ENCODE measurements around the gene DDX3X.
A peak's percentile ranks its signal among the peaks of the same experiment; 100 is the strongest.
"Not testable (repeated sequence)": the region's sequence is repeated elsewhere in the genome, so short reads cannot be mapped to it uniquely, and the experiment has no call there.

DDX3X gene
- long read RNA-seq, donor 1, full-length matches to known transcripts, result 28 of 43 reads
- long read RNA-seq, donor 1, partial matches to known transcripts, result 15 of 43 reads
- long read RNA-seq, donor 1, other reads (novel, unspliced or antisense), result 0 of 43 reads
- long read RNA-seq, donor 2, full-length matches to known transcripts, result 10 of 10 reads
- long read RNA-seq, donor 2, partial matches to known transcripts, result 0 of 10 reads
- long read RNA-seq, donor 2, other reads (novel, unspliced or antisense), result 0 of 10 reads
- long read RNA-seq, donor 3, full-length matches to known transcripts, result 14 of 14 reads
- long read RNA-seq, donor 3, partial matches to known transcripts, result 0 of 14 reads
- long read RNA-seq, donor 3, other reads (novel, unspliced or antisense), result 0 of 14 reads
- long read RNA-seq, donor 4, full-length matches to known transcripts, result 19 of 126 reads
- long read RNA-seq, donor 4, partial matches to known transcripts, result 107 of 126 reads
- long read RNA-seq, donor 4, other reads (novel, unspliced or antisense), result 0 of 126 reads
- long read RNA-seq, donor 5, full-length matches to known transcripts, result 23 of 23 reads
- long read RNA-seq, donor 5, partial matches to known transcripts, result 0 of 23 reads
- long read RNA-seq, donor 5, other reads (novel, unspliced or antisense), result 0 of 23 reads
- long read RNA-seq, donor 6, full-length matches to known transcripts, result 18 of 131 reads
- long read RNA-seq, donor 6, partial matches to known transcripts, result 113 of 131 reads
- long read RNA-seq, donor 6, other reads (novel, unspliced or antisense), result 0 of 131 reads
- long read RNA-seq, donor 7, full-length matches to known transcripts, result 25 of 48 reads
- long read RNA-seq, donor 7, partial matches to known transcripts, result 23 of 48 reads
- long read RNA-seq, donor 7, other reads (novel, unspliced or antisense), result 0 of 48 reads
- long read RNA-seq, donor 8, full-length matches to known transcripts, result 21 of 26 reads
- long read RNA-seq, donor 8, partial matches to known transcripts, result 5 of 26 reads
- long read RNA-seq, donor 8, other reads (novel, unspliced or antisense), result 0 of 26 reads

GRCh38 chrX:41333744-41334362 lies at the start of gene DDX3X:
TSS of gene DDX3X (plus strand) at chrX:41334162. CDS start at chrX:41334253, 91 bp downstream.
- peak; percentile 91 for DNase-seq

DNA sequence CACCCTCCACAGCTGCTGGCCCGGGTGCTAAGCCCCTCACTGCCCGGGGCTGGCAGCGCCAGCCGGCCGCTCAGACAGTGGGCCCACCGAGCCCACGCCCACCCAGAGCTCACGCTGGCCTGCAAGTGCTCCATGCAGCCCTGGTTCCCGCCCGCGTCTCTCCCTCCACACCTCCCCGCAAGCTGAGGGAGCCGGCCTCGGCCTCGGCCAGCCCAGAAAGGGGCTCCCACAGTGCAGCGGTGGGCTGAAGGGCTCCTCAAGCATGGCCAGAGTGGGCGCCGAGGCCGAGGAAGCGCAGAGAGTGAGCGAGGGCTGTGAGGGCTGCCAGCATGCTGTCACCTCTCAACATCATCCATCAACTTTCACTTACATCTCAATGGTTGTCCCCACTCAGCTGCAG lies 48.0 kb upstream of the DDX3X start:
- DNase-seq, result not testable (repeated sequence)

GRCh38 chrX:41288641-41289040 lies 45.3 kb upstream of the DDX3X start:
- peak; percentile 15 for DNase-seq

DNA sequence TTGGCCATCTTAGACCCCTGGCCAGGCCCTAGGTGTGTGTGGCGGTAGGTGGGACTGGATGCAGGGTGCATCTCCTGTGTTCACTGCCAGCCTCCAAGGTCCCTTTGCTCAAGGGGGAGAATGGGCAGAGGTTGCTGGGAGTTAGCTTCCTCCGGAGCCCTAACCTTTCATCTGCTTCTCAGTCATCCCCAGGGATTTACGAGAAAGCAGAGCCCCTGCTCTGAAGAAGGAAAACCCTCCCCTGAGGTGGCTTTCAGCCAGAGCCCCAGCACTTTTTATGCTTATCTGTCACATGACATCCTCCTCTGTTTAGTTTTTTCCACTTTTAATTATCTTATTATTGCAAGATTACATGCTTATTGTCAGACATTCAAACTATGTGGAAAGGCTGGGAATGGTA lies 44.9 kb upstream of the DDX3X start:
- DNase-seq, result no peak

GRCh38 chrX:41291309-41291708 lies 42.7 kb upstream of the DDX3X start:
- DNase-seq, result no peak

GRCh38 chrX:41293269-41293668 lies 40.7 kb upstream of the DDX3X start:
- DNase-seq, result no peak

GRCh38 chrX:41300758-41301437 lies 33.1 kb upstream of the DDX3X start:
- DNase-seq, result no peak

DNA sequence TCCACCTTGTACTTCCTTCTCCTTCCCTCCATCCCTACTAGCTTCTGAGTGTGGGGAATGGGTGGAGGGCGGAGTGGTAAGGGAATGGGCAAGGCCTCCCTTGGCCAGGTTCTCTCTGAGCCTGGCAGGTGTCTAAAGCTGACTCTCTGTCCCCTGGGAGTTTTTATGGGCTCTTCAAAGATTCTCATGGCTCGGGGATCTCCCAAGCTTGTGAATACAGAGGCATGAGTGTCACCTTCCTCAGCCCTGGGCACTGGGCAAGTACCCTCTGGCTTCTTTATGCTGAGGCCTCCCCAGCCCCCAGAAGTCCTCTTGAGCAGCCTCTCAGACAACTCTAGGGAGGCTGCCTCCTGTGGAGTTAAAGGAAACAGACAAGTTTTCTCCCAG lies 32.5 kb upstream of the DDX3X start:
- no peak for DNase-seq

- no peak for DNase-seq
These were observed 31.6 kb upstream of the DDX3X start for GRCh38 chrX:41302370-41302769.

DNA sequence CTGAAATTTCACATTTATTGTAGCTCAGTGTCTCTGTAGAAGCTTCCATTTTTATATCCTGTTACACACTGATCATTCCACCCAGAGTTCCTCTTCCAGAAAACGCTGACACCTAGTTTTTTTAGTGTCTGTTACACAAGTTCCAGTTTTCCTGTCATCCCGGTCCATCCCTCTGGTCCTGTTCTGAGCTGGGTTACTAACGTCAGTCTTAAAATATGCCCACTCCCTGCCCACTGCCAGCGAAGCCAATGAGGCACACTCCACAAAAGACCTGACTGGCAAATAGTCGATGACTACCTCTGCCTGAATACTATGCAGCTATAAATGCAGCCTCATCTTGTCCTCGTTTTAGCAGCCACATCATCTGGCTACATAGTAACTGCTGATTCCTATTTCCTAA lies 30.9 kb upstream of the DDX3X start:
- DNase-seq, result no peak

DNA sequence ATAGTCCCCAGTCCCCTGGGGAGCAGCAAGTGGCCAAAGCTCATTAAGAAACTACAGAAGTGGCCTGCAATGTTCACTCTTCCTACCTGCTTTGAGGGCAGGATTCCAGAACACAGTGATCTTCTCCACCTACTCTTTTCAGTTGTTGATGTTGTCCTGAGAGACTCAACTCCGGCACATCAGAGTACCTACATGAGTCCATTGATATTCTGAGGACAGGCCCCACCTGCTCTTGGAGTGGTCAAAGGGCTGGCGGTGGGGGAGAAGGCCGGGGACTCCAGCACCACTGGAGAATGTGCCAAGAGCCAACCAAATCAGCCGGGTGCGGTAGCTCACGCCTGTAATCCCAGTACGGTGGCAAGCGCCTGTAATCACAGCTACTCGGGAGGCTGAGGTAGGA lies 29.8 kb upstream of the DDX3X start:
- no peak for DNase-seq

DNA sequence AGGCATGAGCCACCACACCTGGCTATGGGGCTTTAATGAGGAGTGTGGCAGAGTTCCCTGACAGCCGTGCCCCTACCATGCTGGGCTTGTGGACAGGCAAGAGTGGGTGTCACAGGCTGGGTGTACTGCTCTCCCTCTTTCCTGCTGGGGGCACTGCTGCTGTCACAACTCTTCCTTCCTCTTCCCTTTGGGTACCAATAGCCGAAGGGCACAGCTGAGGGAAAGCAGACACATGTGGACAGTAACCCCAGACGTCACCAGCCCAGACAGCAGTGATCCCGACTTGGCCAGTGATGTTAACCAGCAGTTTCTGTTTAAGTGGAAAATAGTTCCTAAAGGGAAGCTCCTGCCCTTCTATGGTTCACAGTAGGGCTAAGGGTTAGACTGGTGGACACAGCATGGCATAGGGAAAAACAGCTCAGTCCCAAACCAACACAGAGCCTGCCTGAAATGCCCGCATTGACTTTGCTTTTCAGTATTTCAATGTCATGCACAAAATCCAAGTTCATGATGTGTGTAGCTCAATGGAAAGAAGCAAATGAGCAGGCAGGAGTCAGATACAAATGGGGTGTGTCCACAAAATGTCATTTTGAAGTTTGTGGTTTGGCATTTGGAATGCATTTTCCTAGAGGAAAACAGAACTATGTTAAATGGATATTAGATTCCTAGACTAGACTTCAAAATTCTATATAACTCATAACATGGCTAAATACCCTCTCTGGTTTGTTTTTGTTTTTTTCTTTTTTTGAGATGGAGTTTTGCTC lies 24.9 kb upstream of the DDX3X start:
- no peak for DNase-seq

GRCh38 chrX:41312786-41313185 lies 21.2 kb upstream of the DDX3X start:
- no peak for DNase-seq

DNA sequence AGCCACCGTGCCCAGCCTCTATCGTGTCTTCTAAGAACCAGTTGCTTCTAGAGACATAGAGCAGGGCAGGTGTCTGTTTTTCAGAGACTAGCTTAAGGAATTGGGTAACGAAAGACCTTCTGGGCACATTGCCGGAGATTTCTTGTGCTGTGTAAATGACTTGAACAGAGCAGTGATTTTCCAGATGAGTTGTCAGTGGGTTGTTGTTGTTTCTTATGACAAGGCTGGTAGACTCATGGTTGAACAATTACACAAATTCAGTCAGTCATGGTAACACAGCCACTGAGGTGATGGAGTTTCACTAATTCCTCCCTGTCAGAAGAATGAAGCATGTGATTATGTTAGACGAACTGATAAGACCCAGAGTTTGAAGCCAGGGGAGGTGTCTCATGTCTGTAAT lies 20.5 kb upstream of the DDX3X start:
- DNase-seq, result no peak

GRCh38 chrX:41314204-41314603 lies 19.8 kb upstream of the DDX3X start:
- no peak for DNase-seq

GRCh38 chrX:41314881-41315280 lies 19.1 kb upstream of the DDX3X start:
- no peak for DNase-seq

- not testable (repeated sequence) for DNase-seq
These were observed 17.7 kb upstream of the DDX3X start for GRCh38 chrX:41316266-41316665.

DNA sequence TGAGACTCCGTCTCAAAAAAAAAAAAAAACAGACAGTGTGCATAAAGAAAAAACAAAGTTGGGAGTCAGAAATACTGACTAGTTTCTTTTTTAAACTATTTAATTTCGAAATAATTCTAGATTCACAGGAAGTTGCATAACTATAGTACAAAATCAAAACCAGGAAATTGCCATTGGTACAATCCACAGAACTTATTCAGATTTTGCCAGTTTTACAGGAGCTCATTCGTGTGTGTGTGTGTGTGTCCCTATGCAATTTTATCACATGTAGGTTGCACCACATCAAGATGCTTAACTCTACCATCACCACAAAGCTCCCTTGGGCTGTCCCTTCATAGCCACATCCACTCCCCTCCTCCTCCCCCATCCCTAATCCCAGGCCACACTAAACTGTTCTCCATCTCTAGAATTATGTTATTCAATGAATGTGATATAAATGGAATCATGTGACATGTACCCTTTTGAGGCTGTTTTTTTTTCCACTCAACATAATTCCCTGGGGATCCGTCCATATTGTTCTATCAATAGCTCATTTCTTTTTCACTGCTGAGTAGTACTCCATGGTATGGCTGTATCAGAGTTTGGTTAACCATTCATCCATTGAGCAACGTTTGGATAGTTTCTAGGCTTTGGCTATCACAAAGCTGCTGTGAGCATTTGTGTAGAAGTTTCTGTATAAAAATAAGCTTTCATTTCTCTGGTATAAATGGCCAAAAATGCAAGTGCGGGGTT lies 16.3 kb upstream of the DDX3X start:
- DNase-seq, result no peak

DNA sequence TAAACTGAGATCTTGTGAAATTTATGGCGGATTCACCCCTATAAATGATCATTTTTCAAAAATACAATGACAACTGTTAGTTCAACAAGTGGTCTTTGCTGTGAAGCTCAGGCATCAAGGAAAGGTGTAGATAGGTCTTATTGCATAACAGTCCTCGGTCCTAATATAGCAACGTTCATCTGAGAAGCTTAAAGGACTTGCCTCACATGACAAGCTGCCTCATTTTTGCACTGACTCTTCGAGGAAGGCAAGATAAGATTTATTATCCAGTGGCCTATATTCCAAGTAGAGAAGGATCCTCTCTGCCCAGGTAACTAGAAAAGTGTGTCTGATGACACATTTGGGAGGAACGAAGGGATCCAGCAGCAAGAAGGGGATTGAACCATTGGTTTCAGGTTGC lies 13.6 kb upstream of the DDX3X start:
- no peak for DNase-seq

DNA sequence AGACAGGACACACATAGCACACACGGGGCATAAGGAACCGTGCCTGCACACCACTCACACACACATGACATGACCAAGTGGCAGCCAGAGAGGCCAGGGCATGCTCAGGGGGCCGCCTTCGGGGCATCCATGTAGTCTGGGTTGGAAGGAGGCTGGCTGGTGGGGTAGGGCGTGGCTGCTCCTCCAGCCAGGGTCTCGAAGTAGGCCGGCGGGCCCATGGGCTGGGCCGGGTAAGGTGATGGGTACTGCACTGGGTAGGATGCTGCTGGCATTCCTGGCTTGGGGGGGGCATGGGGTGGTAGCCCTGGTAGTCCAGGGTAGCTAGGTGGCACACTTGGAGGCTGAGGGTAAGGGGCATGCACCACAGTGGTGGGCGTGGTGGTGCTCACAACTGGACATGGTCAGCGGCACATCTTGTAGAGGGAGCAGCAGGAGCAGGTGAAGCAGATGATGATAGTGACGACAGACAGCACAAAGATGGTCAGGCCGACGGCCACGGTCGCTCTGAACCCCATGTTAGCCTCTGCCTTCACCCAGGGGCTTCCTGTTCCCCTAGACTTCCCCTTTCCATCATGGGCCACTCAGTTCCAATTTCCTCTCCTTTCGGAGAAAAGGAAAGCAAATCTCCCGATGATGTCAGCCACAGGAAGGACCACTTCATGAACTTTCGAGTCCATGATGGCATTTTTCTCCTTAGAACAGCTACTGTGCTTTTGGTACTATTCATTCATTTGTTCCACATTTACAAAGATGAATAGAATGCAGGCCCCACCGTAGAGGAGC lies 10.9 kb upstream of the DDX3X start:
- no peak for DNase-seq

Measured in right kidney (tissue), 9 donors.